Body of pancreas (tissue), 4 donors: ENCODE results near the gene LCE4A. TPM values are rescaled to one million over a fixed set of nuclear protein-coding genes. Genes with fewer than 3 reads are reported as not detected.

Experiments used
- ATAC-seq: fragments of 150-250 bp; one replicate; pipeline ENCODE4 v1.9.1; 2016
- DNase-seq, 4 donors: peaks; one replicate each; pipeline ENCODE4 v3.0.0-alpha.2; 2019
- H3K27ac ChIP-seq, 4 donors: fragments of 200-600 bp; sonication (generic); 1 replicate in 3 of 4; 2 replicates in 1 of 4; pipeline versions ENCODE4 v1.5.1 to v1.6.1; 2016 to 2019; ENCODE audit warnings: mild to moderate bottlenecking in 1 of 4, mixed read lengths in 1 of 4, moderate library complexity in 1 of 4
- H3K27me3 ChIP-seq, 2 donors: fragments of 200-600 bp; sonication (generic); one replicate each; pipeline ENCODE4 v1.6.0; 2016; ENCODE audit warnings: mild to moderate bottlenecking in 1 of 2
- H3K36me3 ChIP-seq, 2 donors: fragments of 200-600 bp; sonication (generic); replicated peaks in 1 of 2; 2 replicates each; pipeline ENCODE4 v1.5.1; 2016; ENCODE audit warnings: low read depth in 2 of 2; ENCODE audit not compliant: insufficient read depth in 1 of 2
- H3K4me1 ChIP-seq: fragments of 200-600 bp; sonication (generic); one replicate; pipeline ENCODE4 v1.6.0; 2016
- H3K4me3 ChIP-seq, 2 donors: fragments of 200-600 bp; sonication (generic); 1 replicate in 1 of 2; 2 replicates in 1 of 2; pipeline ENCODE4 v1.5.1; 2016 to 2019
- H3K9me3 ChIP-seq, 3 donors: fragments of 200-600 bp; sonication (generic); 1 replicate in 2 of 3; 2 replicates in 1 of 3; pipeline ENCODE4 v1.5.1; 2016
- POLR2A ChIP-seq, 3 donors: fragments of 450-650 bp; IDR thresholded peaks; one replicate each; pipeline ENCODE4 v1.6.1; 2016; ENCODE audit warnings: antibody characterized with exemption in 3 of 3, mild to moderate bottlenecking in 2 of 3
- WGBS, 2 donors: methylation state at CpG; one replicate each; pipeline ENCODE4 v1.1.5; 2017; 5-methylcytosine and 5-hydroxymethylcytosine counted together
- intact Hi-C: fragments of 100-400 bp; cut with DNase I; formaldehyde crosslinking; loops from one replicate; pipeline ENCODE4 v1.15.1; 2023
- total RNA-seq, 2 donors: library from RNA; depleted of rRNA; stranded (reverse); fragments of >200 nt; gene quantifications; one replicate each; pipeline ENCODE4 v1.1.0, GENCODE V29; 2016
- TF ChIP-seq, protein P1 (sequence below), 7 experiments: fragments of 450-650 bp in 4 of 7; fragments of 200-600 bp in 3 of 7; sonication (generic) in 3 of 7; IDR thresholded peaks; one replicate each; pipeline ENCODE4 v1.5.1; 2016 to 2019; ENCODE audit warnings: antibody characterized with exemption in 7 of 7

LCE4A gene
- total RNA-seq, 2 donors from 2014 or later = not detected

DNA sequence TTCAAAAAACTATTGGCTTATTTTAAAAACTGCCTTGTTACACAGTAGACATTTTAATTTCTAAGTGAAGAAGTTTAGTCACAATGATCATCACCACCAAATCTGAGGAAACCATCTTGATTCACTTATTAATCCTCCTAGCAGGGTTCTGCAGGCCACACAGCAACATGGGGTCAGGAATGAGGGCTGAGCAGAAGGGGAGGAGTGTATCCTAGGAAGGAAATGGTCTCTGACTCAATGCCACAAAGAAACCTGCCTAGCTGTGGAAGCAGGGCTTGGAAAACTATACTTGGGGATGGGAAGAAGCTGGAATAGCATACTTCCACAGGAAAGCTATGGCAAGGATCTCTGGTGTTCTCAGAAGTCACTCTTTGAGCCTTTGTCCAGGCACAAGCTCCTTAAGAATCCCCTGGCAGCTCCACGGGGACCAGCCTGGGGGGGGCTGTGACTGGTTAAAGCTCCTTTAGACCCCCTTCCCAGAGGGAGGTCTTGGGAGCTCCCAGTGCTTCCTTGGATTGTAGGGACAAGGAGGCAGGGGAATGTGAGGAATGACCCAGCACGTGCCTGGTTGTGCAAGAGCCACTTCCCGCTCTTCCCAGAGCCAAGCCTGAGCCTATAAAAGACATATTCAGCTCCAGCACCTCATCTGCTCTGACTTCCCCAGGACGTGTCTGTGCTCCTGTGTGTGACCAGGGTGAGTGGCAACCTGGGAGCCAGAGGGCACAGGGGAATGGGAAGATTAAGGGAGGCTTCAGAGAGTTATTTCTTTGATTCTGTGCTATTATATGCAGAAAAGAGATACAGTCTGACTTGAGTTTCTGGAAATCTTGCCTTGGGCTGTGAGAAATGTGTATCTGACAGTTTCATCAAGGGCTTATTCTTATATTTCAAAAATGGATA, 10.0 kb upstream of the LCE4A start, which contains the start of gene LCE2A:
LCE2A (plus strand) TSS at position 645 of the 900 bp plus-strand sequence. CDS start 557 bp downstream, outside the sequence.
- Histone ChIP-seq H3K36me3 (no peaks in the 10 kb centered on the region), H3K9me3 (no peaks in the 10 kb centered on the region), H3K4me3 (no peak within 1 kb of the TSS), H3K27ac (no peak within 1 kb of the TSS), H3K4me1 (no peaks in the 10 kb centered on the region), H3K27me3 (no peaks in the 10 kb centered on the region)
- ATAC-seq (no peak), DNase-seq (no peak)
- 31 to 52% methylated on average over 4 of the region's 4 CpGs for WGBS, 2 donors
- TF ChIP-seq, protein P1, sequence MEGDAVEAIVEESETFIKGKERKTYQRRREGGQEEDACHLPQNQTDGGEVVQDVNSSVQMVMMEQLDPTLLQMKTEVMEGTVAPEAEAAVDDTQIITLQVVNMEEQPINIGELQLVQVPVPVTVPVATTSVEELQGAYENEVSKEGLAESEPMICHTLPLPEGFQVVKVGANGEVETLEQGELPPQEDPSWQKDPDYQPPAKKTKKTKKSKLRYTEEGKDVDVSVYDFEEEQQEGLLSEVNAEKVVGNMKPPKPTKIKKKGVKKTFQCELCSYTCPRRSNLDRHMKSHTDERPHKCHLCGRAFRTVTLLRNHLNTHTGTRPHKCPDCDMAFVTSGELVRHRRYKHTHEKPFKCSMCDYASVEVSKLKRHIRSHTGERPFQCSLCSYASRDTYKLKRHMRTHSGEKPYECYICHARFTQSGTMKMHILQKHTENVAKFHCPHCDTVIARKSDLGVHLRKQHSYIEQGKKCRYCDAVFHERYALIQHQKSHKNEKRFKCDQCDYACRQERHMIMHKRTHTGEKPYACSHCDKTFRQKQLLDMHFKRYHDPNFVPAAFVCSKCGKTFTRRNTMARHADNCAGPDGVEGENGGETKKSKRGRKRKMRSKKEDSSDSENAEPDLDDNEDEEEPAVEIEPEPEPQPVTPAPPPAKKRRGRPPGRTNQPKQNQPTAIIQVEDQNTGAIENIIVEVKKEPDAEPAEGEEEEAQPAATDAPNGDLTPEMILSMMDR (IDR thresholded peaks at IDR 0.05) = no peak
- no peak for TF ChIP-seq POLR2A (IDR thresholded peaks at IDR 0.05)
- intact Hi-C loops = no loop called here

DNA sequence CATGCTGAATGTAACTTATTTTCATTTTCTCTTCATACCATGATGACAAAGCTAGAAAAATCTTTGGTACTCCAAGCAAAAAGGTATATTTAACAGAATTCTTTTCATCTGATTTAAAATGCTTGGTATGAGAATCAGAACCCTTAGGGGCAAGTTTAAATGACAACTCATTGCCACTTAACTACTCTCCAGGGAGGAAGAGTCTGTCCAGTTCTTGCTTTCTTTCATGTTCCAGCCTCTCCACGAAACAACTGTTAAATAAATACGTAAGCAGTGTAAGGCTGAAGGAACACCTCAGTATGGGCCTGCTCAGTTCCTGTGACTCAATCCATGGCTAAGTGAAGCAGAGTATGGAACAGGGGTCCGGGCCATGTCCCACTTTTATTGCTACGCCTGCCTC, 8.2 kb upstream of the LCE4A start:
- no peak for TF ChIP-seq POLR2A (IDR thresholded peaks at IDR 0.05)
- TF ChIP-seq, protein P1 (IDR thresholded peaks at IDR 0.05) = no peak
- DNase-seq = no peak
- no peak for ATAC-seq
- 70 to 78% methylated on average over 4 of the region's 4 CpGs for WGBS, 2 donors
- H3K4me3 ChIP-seq = no peak overlapping the region
- H3K27me3 ChIP-seq = no peaks in the 10 kb centered on the region
- H3K4me1 ChIP-seq = no peaks in the 10 kb centered on the region
- no peaks in the 10 kb centered on the region for H3K36me3 ChIP-seq
- intact Hi-C loops = no loop called here
- no peak overlapping the region for H3K27ac ChIP-seq
- H3K9me3 ChIP-seq = no peaks in the 10 kb centered on the region

DNA sequence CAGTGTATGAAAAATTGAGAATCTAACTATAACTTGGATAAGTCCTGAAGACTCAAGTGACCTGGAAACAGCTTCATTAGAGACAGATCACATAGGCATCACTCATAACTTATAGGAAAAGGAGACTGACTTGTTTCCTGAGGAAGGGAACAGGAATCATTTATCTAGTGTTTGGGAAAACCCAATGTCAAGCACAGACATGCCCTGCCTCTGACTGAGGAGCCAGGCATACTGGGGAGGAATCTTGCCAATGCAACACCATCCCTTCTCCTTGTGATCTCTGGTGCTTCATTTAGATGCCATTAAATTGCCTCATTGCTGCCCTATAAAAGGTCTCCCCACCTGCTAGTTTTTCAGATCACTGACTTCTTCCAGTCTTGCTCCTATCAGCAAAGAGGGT, 10.3 kb downstream of the LCE4A start:
- Histone ChIP-seq H3K27me3 (no peaks in the 10 kb centered on the region), H3K4me1 (no peaks in the 10 kb centered on the region), H3K36me3 (no peaks in the 10 kb centered on the region), H3K4me3 (no peak overlapping the region), H3K9me3 (peaks cover 0 to 8% (median 0%) of the 10 kb centered on the region in 3 donors), H3K27ac (no peak overlapping the region)
- no peak for TF ChIP-seq POLR2A (IDR thresholded peaks at IDR 0.05)
- TF ChIP-seq, protein P1 (IDR thresholded peaks at IDR 0.05) = no peak
- intact Hi-C loops = no loop called here
- ATAC-seq = no peak
- no peak for DNase-seq

DNA sequence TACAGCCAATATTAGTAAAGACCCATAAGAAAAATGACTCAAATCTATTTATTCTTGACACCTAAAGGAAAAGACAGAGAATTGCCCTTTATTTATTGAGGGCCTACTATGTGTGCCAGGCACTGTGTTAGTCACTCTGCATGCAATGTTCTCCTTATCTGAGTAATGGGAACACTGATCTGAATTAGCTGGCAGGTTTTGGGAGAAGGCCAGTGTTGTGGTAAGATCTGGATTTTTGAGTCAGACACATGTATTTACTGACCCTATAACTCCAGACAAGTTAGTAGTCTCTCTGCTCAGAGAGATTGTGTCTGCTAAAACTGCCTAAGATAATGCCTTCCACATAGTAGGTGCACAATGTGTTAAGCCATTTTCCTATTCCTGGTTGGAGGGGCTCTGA, 17.3 kb downstream of the LCE4A start:
- H3K4me1 ChIP-seq = no peaks in the 10 kb centered on the region
- no peaks in the 10 kb centered on the region for H3K36me3 ChIP-seq
- TF ChIP-seq, protein P1 (IDR thresholded peaks at IDR 0.05) = no peak
- TF ChIP-seq POLR2A (IDR thresholded peaks at IDR 0.05) = no peak
- ATAC-seq (no peak), DNase-seq (no peak)
- H3K9me3 ChIP-seq = no peaks in the 10 kb centered on the region
- H3K27me3 ChIP-seq = no peaks in the 10 kb centered on the region
- H3K4me3 ChIP-seq = no peak overlapping the region
- H3K27ac ChIP-seq = no peak overlapping the region
- intact Hi-C loops = no loop called here

DNA sequence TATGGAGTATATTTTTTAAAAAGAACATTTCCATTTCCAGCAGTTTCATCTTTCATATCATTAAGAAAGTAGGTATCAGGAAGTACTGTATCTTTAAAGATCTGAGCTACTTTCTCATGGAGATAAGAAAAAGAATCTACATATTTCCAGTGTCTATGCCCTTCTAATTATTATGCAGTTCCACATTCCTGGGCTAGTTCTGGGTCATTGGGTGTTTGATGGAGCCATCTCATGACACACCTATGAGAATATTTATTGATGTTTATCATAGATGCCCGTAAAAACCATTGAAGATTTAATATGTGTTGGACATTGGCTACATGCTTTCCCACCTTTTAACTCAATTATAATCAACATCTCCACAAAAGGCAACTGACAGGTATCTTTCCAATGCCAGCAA, 21.0 kb downstream of the LCE4A start:
- H3K9me3 ChIP-seq = no peaks in the 10 kb centered on the region
- no peaks in the 10 kb centered on the region for H3K27me3 ChIP-seq
- no peaks in the 10 kb centered on the region for H3K36me3 ChIP-seq
- H3K27ac ChIP-seq = no peak overlapping the region
- DNase-seq (no peak), ATAC-seq (no peak)
- intact Hi-C loops = no loop called here
- WGBS, 2 donors = 63 to 65% methylated on average over 1 of the region's 1 CpG
- no peaks in the 10 kb centered on the region for H3K4me1 ChIP-seq
- TF ChIP-seq, protein P1 (IDR thresholded peaks at IDR 0.05) = no peak
- no peak for TF ChIP-seq POLR2A (IDR thresholded peaks at IDR 0.05)
- no peak overlapping the region for H3K4me3 ChIP-seq
